HEK293 (cell line): ENCODE data around the gene VCAM1.

Experiments
- CTCF ChIA-PET: fragments of 350-600 bp; formaldehyde crosslinking; extraction: SDS; loops from one replicate; lab custom pipeline; 2021; ENCODE audit warnings: antibody characterized with exemption; lab: Yijun Ruan, JAX
- POLR2A ChIA-PET: fragments of 300-600 bp; formaldehyde crosslinking; extraction: SDS; loops from one replicate; lab custom pipeline; 2020; ENCODE audit warnings: antibody characterized with exemption, inconsistent platforms; lab: Yijun Ruan, JAX
- H3K27ac ChIP-seq: fragments of 200-500 bp; sonication (Bioruptor generic); 2 replicates; pipeline ENCODE4 v1.5.1; 2014; ENCODE audit warnings: low read depth, low read length, control low read depth, inconsistent platforms; ENCODE audit errors: extremely low read depth
- H3K36me3 ChIP-seq, 2 experiments: fragments of 200-500 bp in 1 of 2; sonication (Bioruptor generic) in 1 of 2; 1 replicate in 1 of 2; 2 replicates in 1 of 2; pipeline ENCODE4 v1.5.1; 2014 to 2017; ENCODE audit warnings: inconsistent platforms in 2 of 2, low read length in 2 of 2; ENCODE audit not compliant: control insufficient read depth in 2 of 2, insufficient read depth in 1 of 2
- H3K4me1 ChIP-seq: fragments of 200-500 bp; sonication (Bioruptor generic); 2 replicates; pipeline ENCODE4 v1.5.1; 2014; ENCODE audit warnings: mild to moderate bottlenecking, low read length, inconsistent platforms; ENCODE audit not compliant: control insufficient read depth, insufficient read depth
- H3K4me3 ChIP-seq: 2 replicates; pipeline ENCODE4 v1.5.1; 2011; ENCODE audit warnings: low read depth, mild to moderate bottlenecking, control low read depth, low read length, moderate library complexity
- H3K9me3 ChIP-seq: fragments of 200-500 bp; sonication (Bioruptor generic); 2 replicates; pipeline ENCODE4 v1.5.1; 2014; ENCODE audit warnings: low read depth, low read length, inconsistent platforms; ENCODE audit not compliant: control insufficient read depth, insufficient read depth
- IKZF3 ChIP-seq: fragments of 450-650 bp; IDR thresholded peaks from 2 replicates; pipeline ENCODE4 v1.5.0; 2018; ENCODE audit warnings: missing biosample characterization, mild to moderate bottlenecking, missing genetic modification characterization, moderate library complexity
- ZBTB20 ChIP-seq: fragments of 450-650 bp; formaldehyde crosslinking; IDR thresholded peaks from 2 replicates; pipeline ENCODE4 v1.5.1; 2016; ENCODE audit warnings: missing biosample characterization, missing genetic modification characterization
- ZBTB21 ChIP-seq: fragments of 450-650 bp; formaldehyde crosslinking; IDR thresholded peaks from 2 replicates; pipeline ENCODE4 v1.5.1; 2017; ENCODE audit warnings: missing biosample characterization, missing genetic modification characterization
- ZBTB7A ChIP-seq: fragments of 450-650 bp; formaldehyde crosslinking; IDR thresholded peaks from 2 replicates; pipeline ENCODE4 v1.5.1; 2016; ENCODE audit warnings: low read depth, missing biosample characterization, missing genetic modification characterization
- ZNF121 ChIP-seq: fragments of 450-650 bp; formaldehyde crosslinking; IDR thresholded peaks from 2 replicates; pipeline ENCODE4 v1.5.1; 2016; ENCODE audit warnings: missing biosample characterization, missing genetic modification characterization
- ZNF140 ChIP-seq: fragments of 450-650 bp; formaldehyde crosslinking; IDR thresholded peaks from 2 replicates; pipeline ENCODE4 v1.5.1; 2016; ENCODE audit warnings: missing biosample characterization, missing genetic modification characterization
- ZNF157 ChIP-seq: fragments of 450-650 bp; formaldehyde crosslinking; IDR thresholded peaks from 2 replicates; pipeline ENCODE4 v1.5.1; 2016; ENCODE audit warnings: missing biosample characterization, missing genetic modification characterization
- ZNF202 ChIP-seq: fragments of 450-650 bp; formaldehyde crosslinking; IDR thresholded peaks from 2 replicates; pipeline ENCODE4 v1.5.1; 2016; ENCODE audit warnings: missing biosample characterization, missing genetic modification characterization, borderline replicate concordance
- ZNF221 ChIP-seq: fragments of 450-650 bp; formaldehyde crosslinking; IDR thresholded peaks from 2 replicates; pipeline ENCODE4 v1.5.1; 2017; ENCODE audit warnings: missing biosample characterization, missing genetic modification characterization, borderline replicate concordance
- ZNF391 ChIP-seq: fragments of 450-650 bp; formaldehyde crosslinking; IDR thresholded peaks from 2 replicates; pipeline ENCODE4 v1.5.1; 2016; ENCODE audit warnings: low read depth, missing biosample characterization, missing genetic modification characterization, borderline replicate concordance
- ZNF404 ChIP-seq: fragments of 450-650 bp; formaldehyde crosslinking; IDR thresholded peaks from 2 replicates; pipeline ENCODE4 v1.5.1; 2017; ENCODE audit warnings: missing biosample characterization, missing genetic modification characterization
- ZNF473 ChIP-seq: fragments of 450-650 bp; formaldehyde crosslinking; IDR thresholded peaks from 2 replicates; pipeline ENCODE4 v1.5.1; 2017; ENCODE audit warnings: missing biosample characterization, missing genetic modification characterization
- ZNF660 ChIP-seq: fragments of 450-650 bp; IDR thresholded peaks from 2 replicates; pipeline ENCODE4 v1.5.1; 2018; ENCODE audit warnings: missing biosample characterization, mild to moderate bottlenecking, missing genetic modification characterization
- TF ChIP-seq, protein P1 (sequence below): fragments of 450-650 bp; formaldehyde crosslinking; conservative IDR thresholded peaks from 2 replicates; pipeline ENCODE4 v1.5.1; 2016; ENCODE audit warnings: low read depth, missing biosample characterization, missing genetic modification characterization
- TF ChIP-seq, protein P2 (sequence below): fragments of 450-650 bp; formaldehyde crosslinking; IDR thresholded peaks from 2 replicates; pipeline ENCODE4; 2016; ENCODE audit warnings: missing biosample characterization, missing genetic modification characterization
- TF ChIP-seq, protein P3 (sequence below): fragments of 450-650 bp; formaldehyde crosslinking; optimal IDR thresholded peaks from 2 replicates; pipeline ENCODE3; 2016; ENCODE audit warnings: missing biosample characterization, mild to moderate bottlenecking, missing genetic modification characterization
- TF ChIP-seq, protein P4 (sequence below): fragments of 450-650 bp; formaldehyde crosslinking; IDR thresholded peaks from 2 replicates; pipeline ENCODE4 v1.5.1; 2017; ENCODE audit warnings: missing biosample characterization, missing genetic modification characterization
- TF ChIP-seq, protein P5 (sequence below): sonication (generic); formaldehyde crosslinking; IDR thresholded peaks from 2 replicates; pipeline ENCODE4 v1.8.1; 2022; ENCODE audit warnings: mild to moderate bottlenecking, moderate library complexity, missing genetic modification reagents

The VCAM1 gene

DNA sequence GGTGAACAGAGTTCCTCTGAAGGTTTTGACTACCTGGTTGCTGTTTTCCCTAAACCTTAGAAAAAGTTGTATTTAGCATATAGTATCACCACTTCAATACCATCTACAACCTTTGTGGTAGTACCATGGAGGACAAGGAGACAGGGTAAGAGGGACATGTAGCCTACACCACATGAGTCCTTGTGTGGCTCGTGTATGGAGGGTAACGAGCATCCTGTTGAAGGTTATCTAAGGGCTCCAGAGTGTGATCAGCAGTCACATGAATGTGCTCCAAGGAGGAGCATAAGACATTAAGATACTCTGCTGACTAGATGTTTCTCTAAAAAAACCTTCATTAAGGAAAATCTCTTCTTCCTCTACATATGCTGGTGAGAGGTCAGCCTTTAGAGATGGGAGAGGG is 67.3 kb downstream of the VCAM1 start:
- POLR2A ChIA-PET: no interaction called here
- TF ChIP-seq, protein P1, sequence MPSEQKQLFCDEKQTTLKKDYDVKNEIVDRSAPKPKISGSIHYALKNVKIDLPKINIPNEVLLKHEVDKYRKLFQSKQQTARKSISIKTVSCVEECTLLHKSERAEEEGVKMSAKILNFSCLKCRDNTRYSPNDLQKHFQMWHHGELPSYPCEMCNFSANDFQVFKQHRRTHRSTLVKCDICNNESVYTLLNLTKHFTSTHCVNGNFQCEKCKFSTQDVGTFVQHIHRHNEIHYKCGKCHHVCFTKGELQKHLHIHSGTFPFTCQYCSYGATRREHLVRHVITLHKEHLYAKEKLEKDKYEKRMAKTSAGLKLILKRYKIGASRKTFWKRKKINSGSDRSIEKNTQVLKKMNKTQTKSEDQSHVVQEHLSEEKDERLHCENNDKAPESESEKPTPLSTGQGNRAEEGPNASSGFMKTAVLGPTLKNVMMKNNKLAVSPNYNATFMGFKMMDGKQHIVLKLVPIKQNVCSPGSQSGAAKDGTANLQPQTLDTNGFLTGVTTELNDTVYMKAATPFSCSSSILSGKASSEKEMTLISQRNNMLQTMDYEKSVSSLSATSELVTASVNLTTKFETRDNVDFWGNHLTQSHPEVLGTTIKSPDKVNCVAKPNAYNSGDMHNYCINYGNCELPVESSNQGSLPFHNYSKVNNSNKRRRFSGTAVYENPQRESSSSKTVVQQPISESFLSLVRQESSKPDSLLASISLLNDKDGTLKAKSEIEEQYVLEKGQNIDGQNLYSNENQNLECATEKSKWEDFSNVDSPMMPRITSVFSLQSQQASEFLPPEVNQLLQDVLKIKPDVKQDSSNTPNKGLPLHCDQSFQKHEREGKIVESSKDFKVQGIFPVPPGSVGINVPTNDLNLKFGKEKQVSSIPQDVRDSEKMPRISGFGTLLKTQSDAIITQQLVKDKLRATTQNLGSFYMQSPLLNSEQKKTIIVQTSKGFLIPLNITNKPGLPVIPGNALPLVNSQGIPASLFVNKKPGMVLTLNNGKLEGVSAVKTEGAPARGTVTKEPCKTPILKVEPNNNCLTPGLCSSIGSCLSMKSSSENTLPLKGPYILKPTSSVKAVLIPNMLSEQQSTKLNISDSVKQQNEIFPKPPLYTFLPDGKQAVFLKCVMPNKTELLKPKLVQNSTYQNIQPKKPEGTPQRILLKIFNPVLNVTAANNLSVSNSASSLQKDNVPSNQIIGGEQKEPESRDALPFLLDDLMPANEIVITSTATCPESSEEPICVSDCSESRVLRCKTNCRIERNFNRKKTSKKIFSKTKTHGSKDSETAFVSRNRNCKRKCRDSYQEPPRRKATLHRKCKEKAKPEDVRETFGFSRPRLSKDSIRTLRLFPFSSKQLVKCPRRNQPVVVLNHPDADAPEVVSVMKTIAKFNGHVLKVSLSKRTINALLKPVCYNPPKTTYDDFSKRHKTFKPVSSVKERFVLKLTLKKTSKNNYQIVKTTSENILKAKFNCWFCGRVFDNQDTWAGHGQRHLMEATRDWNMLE: no peak
- TF ChIP-seq, protein P2, sequence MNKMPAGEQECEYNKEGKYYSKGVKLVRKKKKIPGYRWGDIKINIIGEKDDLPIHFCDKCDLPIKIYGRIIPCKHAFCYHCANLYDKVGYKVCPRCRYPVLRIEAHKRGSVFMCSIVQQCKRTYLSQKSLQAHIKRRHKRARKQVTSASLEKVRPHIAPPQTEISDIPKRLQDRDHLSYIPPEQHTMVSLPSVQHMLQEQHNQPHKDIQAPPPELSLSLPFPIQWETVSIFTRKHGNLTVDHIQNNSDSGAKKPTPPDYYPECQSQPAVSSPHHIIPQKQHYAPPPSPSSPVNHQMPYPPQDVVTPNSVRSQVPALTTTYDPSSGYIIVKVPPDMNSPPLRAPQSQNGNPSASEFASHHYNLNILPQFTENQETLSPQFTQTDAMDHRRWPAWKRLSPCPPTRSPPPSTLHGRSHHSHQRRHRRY (tag by site-specific recombination): no peak
- TF ChIP-seq, protein P3, sequence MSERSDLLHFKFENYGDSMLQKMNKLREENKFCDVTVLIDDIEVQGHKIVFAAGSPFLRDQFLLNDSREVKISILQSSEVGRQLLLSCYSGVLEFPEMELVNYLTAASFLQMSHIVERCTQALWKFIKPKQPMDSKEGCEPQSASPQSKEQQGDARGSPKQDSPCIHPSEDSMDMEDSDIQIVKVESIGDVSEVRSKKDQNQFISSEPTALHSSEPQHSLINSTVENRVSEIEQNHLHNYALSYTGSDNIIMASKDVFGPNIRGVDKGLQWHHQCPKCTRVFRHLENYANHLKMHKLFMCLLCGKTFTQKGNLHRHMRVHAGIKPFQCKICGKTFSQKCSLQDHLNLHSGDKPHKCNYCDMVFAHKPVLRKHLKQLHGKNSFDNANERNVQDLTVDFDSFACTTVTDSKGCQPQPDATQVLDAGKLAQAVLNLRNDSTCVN (tag by site-specific recombination): no peak
- no peak for TF ChIP-seq ZNF202 (tag by site-specific recombination)
- no peak for TF ChIP-seq ZBTB7A
- no peak for TF ChIP-seq ZNF404 (tag by site-specific recombination)
- no peak for TF ChIP-seq ZNF157
- TF ChIP-seq ZBTB20: no peak
- no peak for TF ChIP-seq ZNF221 (tag by site-specific recombination)
- TF ChIP-seq ZNF121 (tag by site-specific recombination): no peak
- TF ChIP-seq ZNF473 (tag by site-specific recombination): no peak
- no peak for TF ChIP-seq ZBTB21 (tag by site-specific recombination)
- no peak for TF ChIP-seq ZNF660
- TF ChIP-seq, protein P4, sequence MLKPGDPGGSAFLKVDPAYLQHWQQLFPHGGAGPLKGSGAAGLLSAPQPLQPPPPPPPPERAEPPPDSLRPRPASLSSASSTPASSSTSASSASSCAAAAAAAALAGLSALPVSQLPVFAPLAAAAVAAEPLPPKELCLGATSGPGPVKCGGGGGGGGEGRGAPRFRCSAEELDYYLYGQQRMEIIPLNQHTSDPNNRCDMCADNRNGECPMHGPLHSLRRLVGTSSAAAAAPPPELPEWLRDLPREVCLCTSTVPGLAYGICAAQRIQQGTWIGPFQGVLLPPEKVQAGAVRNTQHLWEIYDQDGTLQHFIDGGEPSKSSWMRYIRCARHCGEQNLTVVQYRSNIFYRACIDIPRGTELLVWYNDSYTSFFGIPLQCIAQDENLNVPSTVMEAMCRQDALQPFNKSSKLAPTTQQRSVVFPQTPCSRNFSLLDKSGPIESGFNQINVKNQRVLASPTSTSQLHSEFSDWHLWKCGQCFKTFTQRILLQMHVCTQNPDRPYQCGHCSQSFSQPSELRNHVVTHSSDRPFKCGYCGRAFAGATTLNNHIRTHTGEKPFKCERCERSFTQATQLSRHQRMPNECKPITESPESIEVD (tag by site-specific recombination): no peak
- TF ChIP-seq IKZF3 (tag by site-specific recombination): no peak
- no peak for TF ChIP-seq ZNF391 (tag by site-specific recombination)
- no peak for TF ChIP-seq ZNF140
- TF ChIP-seq, protein P5, sequence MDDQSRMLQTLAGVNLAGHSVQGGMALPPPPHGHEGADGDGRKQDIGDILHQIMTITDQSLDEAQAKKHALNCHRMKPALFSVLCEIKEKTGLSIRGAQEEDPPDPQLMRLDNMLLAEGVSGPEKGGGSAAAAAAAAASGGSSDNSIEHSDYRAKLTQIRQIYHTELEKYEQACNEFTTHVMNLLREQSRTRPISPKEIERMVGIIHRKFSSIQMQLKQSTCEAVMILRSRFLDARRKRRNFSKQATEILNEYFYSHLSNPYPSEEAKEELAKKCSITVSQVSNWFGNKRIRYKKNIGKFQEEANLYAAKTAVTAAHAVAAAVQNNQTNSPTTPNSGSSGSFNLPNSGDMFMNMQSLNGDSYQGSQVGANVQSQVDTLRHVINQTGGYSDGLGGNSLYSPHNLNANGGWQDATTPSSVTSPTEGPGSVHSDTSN (CRISPR knock-in tag): no peak

More for the DNA sequence above, 67.3 kb downstream of the VCAM1 start:
- H3K4me1 ChIP-seq: no peaks in the 10 kb centered on the region
- H3K9me3 ChIP-seq: no peaks in the 10 kb centered on the region
- no peaks in the 10 kb centered on the region for H3K36me3 ChIP-seq
- CTCF ChIA-PET: no interaction called here
- no peak overlapping the region for H3K4me3 ChIP-seq
- no peak overlapping the region for H3K27ac ChIP-seq
